T-cell (primary cell): ENCODE measurements around the gene EEFSEC. TPM values are rescaled to one million over a fixed set of nuclear protein-coding genes. Genes with fewer than 3 reads are reported as not detected.

Experiments used
- ATAC-seq, 4 experiments: fragments of 200-7000 bp in 3 of 4; fragments of 150-1000 bp in 1 of 4; cut with Tn5 transposase; replicated peaks in 1 of 4; 1 replicate in 3 of 4; 2 replicates in 1 of 4; pipeline ENCODE4 v1.10.0; 2021; ENCODE audit warnings: moderate library complexity in 3 of 4, mild to moderate bottlenecking in 2 of 4, moderate number of reproducible peaks in 1 of 4
- CTCF ChIA-PET, 2 donors: fragments of 300-600 bp; sonication (Branson Sonifier 250); formaldehyde crosslinking; loops; one replicate each; lab custom pipeline; 2022; ENCODE audit warnings: antibody characterized with exemption in 2 of 2; lab: Charles Lee
- POLR2A ChIA-PET, 2 donors: fragments of 300-600 bp; sonication (Branson Sonifier 250); formaldehyde crosslinking; loops; one replicate each; lab custom pipeline; 2022; ENCODE audit warnings: antibody characterized with exemption in 2 of 2; lab: Charles Lee
- DNase-seq, 35 experiments: peaks; one replicate each; pipeline versions ENCODE4 v3.0.0 to v3.0.0-alpha.2; 2013 to 2023
- H3K27ac ChIP-seq: one replicate; pipeline ENCODE4 v1.5.1; 2013; ENCODE audit warnings: low read length
- H3K27me3 ChIP-seq, 2 experiments: replicated peaks in 1 of 2; 1 replicate in 1 of 2; 2 replicates in 1 of 2; pipeline versions ENCODE4 v1.6.1 to v1.7.0; 2013; ENCODE audit warnings: low read length in 1 of 2, mixed read lengths in 1 of 2; ENCODE audit not compliant: control insufficient read depth in 2 of 2, insufficient read depth in 2 of 2; ENCODE audit errors: extremely low read depth in 1 of 2
- H3K36me3 ChIP-seq, 2 donors: 1 replicate in 1 of 2; 2 replicates in 1 of 2; pipeline versions ENCODE4 v1.6.1 to v1.7.0; 2013; ENCODE audit warnings: low read length in 1 of 2; ENCODE audit not compliant: control insufficient read depth in 2 of 2, insufficient read depth in 1 of 2; ENCODE audit errors: extremely low read depth in 1 of 2
- H3K4me1 ChIP-seq, 2 experiments: 1 replicate in 1 of 2; 2 replicates in 1 of 2; pipeline versions ENCODE4 v1.6.1 to v1.7.0; 2013; ENCODE audit warnings: low read length in 2 of 2, mixed read lengths in 1 of 2; ENCODE audit not compliant: insufficient read depth in 2 of 2, control insufficient read depth in 1 of 2; ENCODE audit errors: extremely low read depth in 1 of 2
- H3K4me3 ChIP-seq, 2 donors: 1 replicate in 1 of 2; 2 replicates in 1 of 2; pipeline versions ENCODE4 v1.5.1 to v1.7.0; 2013; ENCODE audit warnings: mild to moderate bottlenecking in 2 of 2, low read length in 1 of 2, moderate library complexity in 1 of 2; ENCODE audit not compliant: control insufficient read depth in 1 of 2; ENCODE audit errors: extremely low read depth in 1 of 2
- H3K9me3 ChIP-seq: 2 replicates; pipeline ENCODE4 v1.7.0; 2013
- H3K27ac Mint-ChIP-seq, 2 donors: one replicate each; pipeline ENCODE4 v1.8.0; 2020 to 2021; ENCODE audit warnings: mild to moderate bottlenecking in 2 of 2, mixed read lengths in 2 of 2
- H3K27me3 Mint-ChIP-seq, 2 donors: one replicate each; pipeline ENCODE4 v1.8.0; 2021 to 2022; ENCODE audit warnings: mixed read lengths in 2 of 2
- H3K36me3 Mint-ChIP-seq: one replicate; pipeline ENCODE4 v1.8.0; 2021; ENCODE audit warnings: mixed read lengths
- H3K4me1 Mint-ChIP-seq, 3 donors: one replicate each; pipeline ENCODE4 v1.8.0; 2020 to 2022; ENCODE audit warnings: mixed read lengths in 3 of 3, mild to moderate bottlenecking in 1 of 3
- H3K4me3 Mint-ChIP-seq, 3 donors: one replicate each; pipeline ENCODE4 v1.8.0; 2020 to 2022; ENCODE audit warnings: mild to moderate bottlenecking in 3 of 3, mixed read lengths in 3 of 3, moderate library complexity in 3 of 3
- H3K9me3 Mint-ChIP-seq, 3 donors: one replicate each; pipeline ENCODE4 v1.8.0; 2020 to 2022; ENCODE audit warnings: mixed read lengths in 3 of 3
- WGBS: methylation state at CpG from one replicate; pipeline ENCODE4 v1.1.5; 2013; ENCODE audit warnings: missing lambda C conversion rate; ENCODE audit not compliant: insufficient coverage; 5-methylcytosine and 5-hydroxymethylcytosine counted together
- total RNA-seq, 35 experiments: library from RNA in 6 of 35; stranded (reverse) in 6 of 35; fragments of 120-200 nt in 1 of 35; gene quantifications; one replicate each; pipeline versions ENCODE4 v1.2.1 to v1.2.4 and lab custom pipeline; 2013 to 2026

Gene EEFSEC
- total RNA-seq, 5 donors from 2014 or later (not counting 1 experiment from before 2014, with no cell fraction given), result 15.9 to 21.1 (median 19.1) TPM

- H3K4me1 ChIP-seq, result peaks cover 0 to 6% of the 10 kb centered on the region in 2 experiments
- H3K36me3 Mint-ChIP-seq, result peaks cover 21% of the 10 kb centered on the region
- H3K27me3 Mint-ChIP-seq, result no peaks in the 10 kb centered on the region
- H3K4me3 Mint-ChIP-seq, result no peak overlapping the region
- peaks cover 8 to 9% of the 10 kb centered on the region in 2 donors for H3K36me3 ChIP-seq
- H3K27ac Mint-ChIP-seq, result no peak overlapping the region
- H3K27me3 ChIP-seq, result no peaks in the 10 kb centered on the region
- H3K27ac ChIP-seq, result no peak overlapping the region
- H3K9me3 Mint-ChIP-seq, result no peaks in the 10 kb centered on the region
- H3K9me3 ChIP-seq, result no peaks in the 10 kb centered on the region
- POLR2A ChIA-PET, result no interaction called here
- H3K4me1 Mint-ChIP-seq, result peaks cover 2 to 15% (median 11%) of the 10 kb centered on the region in 3 donors
- ATAC-seq (no peak), DNase-seq (no peak)
- CTCF ChIA-PET, result no interaction called here
- H3K4me3 ChIP-seq, result no peak overlapping the region
- 95% methylated on average over 7 of the region's 10 CpGs for WGBS
Measured at GRCh38 chr3:128378631-128379347, 225.5 kb downstream of the EEFSEC start.

- Histone ChIP-seq H3K27me3 (no peaks in the 10 kb centered on the region), H3K27ac (no peak overlapping the region), H3K4me1 (peaks cover 0 to 6% of the 10 kb centered on the region in 2 experiments), H3K36me3 (peaks cover 3 to 16% of the 10 kb centered on the region in 2 donors), H3K9me3 (no peaks in the 10 kb centered on the region), H3K4me3 (no peak overlapping the region)
- WGBS, result 93% methylated on average over 5 of the region's 12 CpGs
- no peak overlapping the region for H3K27ac Mint-ChIP-seq
- ChIA-PET CTCF (no interaction called here), POLR2A (no interaction called here)
- H3K4me1 Mint-ChIP-seq, result peaks cover 2 to 20% (median 14%) of the 10 kb centered on the region in 3 donors
- H3K9me3 Mint-ChIP-seq, result no peaks in the 10 kb centered on the region
- DNase-seq, result no peak
- H3K4me3 Mint-ChIP-seq, result no peak overlapping the region
- peaks cover 24% of the 10 kb centered on the region for H3K36me3 Mint-ChIP-seq
- no peak for ATAC-seq
- no peaks in the 10 kb centered on the region for H3K27me3 Mint-ChIP-seq
Measured at GRCh38 chr3:128379367-128380160, 226.3 kb downstream of the EEFSEC start.

- Histone ChIP-seq H3K4me1 (peaks cover 0 to 6% of the 10 kb centered on the region in 2 experiments), H3K4me3 (no peak overlapping the region), H3K9me3 (no peaks in the 10 kb centered on the region), H3K27me3 (no peaks in the 10 kb centered on the region), H3K27ac (no peak overlapping the region), H3K36me3 (peaks cover 3 to 16% of the 10 kb centered on the region in 2 donors)
- ChIA-PET POLR2A (no interaction called here), CTCF (no interaction called here)
- Mint-ChIP-seq H3K27ac (no peak overlapping the region), H3K27me3 (no peaks in the 10 kb centered on the region), H3K4me1 (peaks cover 2 to 20% (median 14%) of the 10 kb centered on the region in 3 donors), H3K9me3 (no peaks in the 10 kb centered on the region), H3K4me3 (no peak overlapping the region), H3K36me3 (peaks cover 24% of the 10 kb centered on the region)
- ATAC-seq (no peak), DNase-seq (no peak)
- WGBS, result 80% methylated on average over 1 of the region's 5 CpGs
Measured at GRCh38 chr3:128380295-128380694, 227.0 kb downstream of the EEFSEC start.

GRCh38 chr3:128380719-128381118, 227.4 kb downstream of the EEFSEC start:
- ChIA-PET POLR2A (no interaction called here), CTCF (no interaction called here)
- H3K27ac Mint-ChIP-seq, result no peak overlapping the region
- DNase-seq (no peak), ATAC-seq (no peak)
- Histone ChIP-seq H3K4me1 (peaks cover 0 to 6% of the 10 kb centered on the region in 2 experiments), H3K4me3 (no peak overlapping the region), H3K9me3 (no peaks in the 10 kb centered on the region), H3K27ac (no peak overlapping the region), H3K36me3 (peaks cover 3 to 16% of the 10 kb centered on the region in 2 donors), H3K27me3 (no peaks in the 10 kb centered on the region)
- peaks cover 23% of the 10 kb centered on the region for H3K36me3 Mint-ChIP-seq
- H3K9me3 Mint-ChIP-seq, result no peaks in the 10 kb centered on the region
- H3K4me3 Mint-ChIP-seq, result no peak overlapping the region
- 100% methylated on average over 1 of the region's 6 CpGs for WGBS
- H3K4me1 Mint-ChIP-seq, result peaks cover 2 to 20% (median 14%) of the 10 kb centered on the region in 3 donors
- no peaks in the 10 kb centered on the region for H3K27me3 Mint-ChIP-seq

GRCh38 chr3:128381609-128382008, 228.3 kb downstream of the EEFSEC start:
- H3K4me1 Mint-ChIP-seq, result peaks cover 2 to 20% (median 14%) of the 10 kb centered on the region in 3 donors
- H3K27ac Mint-ChIP-seq, result no peak overlapping the region
- Histone ChIP-seq H3K4me3 (no peak overlapping the region), H3K36me3 (peaks cover 3 to 16% of the 10 kb centered on the region in 2 donors), H3K4me1 (peaks cover 0 to 6% of the 10 kb centered on the region in 2 experiments), H3K27me3 (no peaks in the 10 kb centered on the region), H3K9me3 (no peaks in the 10 kb centered on the region), H3K27ac (no peak overlapping the region)
- ChIA-PET POLR2A (no interaction called here), CTCF (no interaction called here)
- no peak overlapping the region for H3K4me3 Mint-ChIP-seq
- ATAC-seq, result no peak
- peaks cover 23% of the 10 kb centered on the region for H3K36me3 Mint-ChIP-seq
- H3K9me3 Mint-ChIP-seq, result no peaks in the 10 kb centered on the region
- WGBS, result 93% methylated on average over 8 of the region's 10 CpGs
- H3K27me3 Mint-ChIP-seq, result no peaks in the 10 kb centered on the region
- no peak for DNase-seq

- Mint-ChIP-seq H3K36me3 (peaks cover 22% of the 10 kb centered on the region), H3K4me3 (no peak overlapping the region), H3K27me3 (no peaks in the 10 kb centered on the region), H3K9me3 (no peaks in the 10 kb centered on the region), H3K27ac (no peak overlapping the region), H3K4me1 (peaks cover 2 to 20% (median 14%) of the 10 kb centered on the region in 3 donors)
- 99% methylated on average over 8 of the region's 14 CpGs for WGBS
- no peak for DNase-seq
- Histone ChIP-seq H3K27me3 (no peaks in the 10 kb centered on the region), H3K9me3 (no peaks in the 10 kb centered on the region), H3K4me1 (peaks cover 0 to 6% of the 10 kb centered on the region in 2 experiments), H3K4me3 (no peak overlapping the region), H3K27ac (no peak overlapping the region), H3K36me3 (peaks cover 3 to 16% of the 10 kb centered on the region in 2 donors)
- ChIA-PET POLR2A (no interaction called here), CTCF (interaction anchor here in 1 of 2 donors (0.7 kb wide), 1 partner anchor 20 kb away, joined by 3 read pairs; no protein-coding TSS in a partner anchor)
- ATAC-seq, result no peak
Measured at GRCh38 chr3:128382221-128382807, 229.0 kb downstream of the EEFSEC start.
